ENCODE data around the gene TMEM263. TPM values are rescaled to one million over a fixed set of nuclear protein-coding genes. Genes with fewer than 3 reads are reported as not detected.

TMEM263 gene
- polyA plus RNA-seq, 1 of the 3 experiments (the other 2 are of a cell fraction): 16.9 TPM

- CTCF ChIA-PET: interaction anchor here (1.3 to 12.9 kb wide), 2 partner anchors 12 to 551 kb away, joined by 5 to 88 read pairs; partner anchors contain the start of gene POLR3B
- 73% methylated on average over 3 of the region's 3 CpGs for WGBS (ENCODE audit: low lambda C conversion rate)
- no peaks in the 10 kb centered on the region for H3K27me3 ChIP-seq (ENCODE audit: insufficient read depth)
Measured at GRCh38 chr12:106908561-106908960, 47.1 kb upstream of the TMEM263 start.

GRCh38 chr12:106910202-106910601 lies 45.5 kb upstream of the TMEM263 start:
- H3K4me2 ChIP-seq: no peak overlapping the region
- DNase-seq: no peak
- H3K4me3 ChIP-seq (ENCODE audit: low read depth in 2 of 2, low read length in 1 of 2): no peak overlapping the region
- no peaks in the 10 kb centered on the region for H3K4me1 ChIP-seq (ENCODE audit: control insufficient read depth in 1 of 2, insufficient read depth in 2 of 2, low read depth in 1 of 2, low read length in 1 of 2)
- no peaks in the 10 kb centered on the region for H3K9me3 ChIP-seq
- H3F3A ChIP-seq (replicated peaks; ENCODE audit: insufficient read depth): no peaks in the 10 kb centered on the region
- no peak overlapping the region for H3K27ac ChIP-seq (ENCODE audit: low read depth in 2 of 2, low read length in 1 of 2)
- WGBS (ENCODE audit: low lambda C conversion rate): 89% methylated on average over 1 of the region's 1 CpG
- no peaks in the 10 kb centered on the region for H3K79me2 ChIP-seq (ENCODE audit: insufficient read depth)
- no peaks in the 10 kb centered on the region for H4K20me1 ChIP-seq (ENCODE audit: insufficient read depth)
- no peaks in the 10 kb centered on the region for H3K27me3 ChIP-seq (ENCODE audit: insufficient read depth)
- H3K9ac ChIP-seq: no peak overlapping the region
- POLR2A ChIA-PET: no interaction called here
- no peaks in the 10 kb centered on the region for H3K36me3 ChIP-seq (replicated peaks in 1 of 2; ENCODE audit: control insufficient read depth in 1 of 2, insufficient read depth in 2 of 2, low read length in 1 of 2)
- H2AFZ ChIP-seq (ENCODE audit: low read depth): no peak overlapping the region
- CTCF ChIA-PET: interaction anchor here (12.9 kb wide), 1 partner anchor 10 kb away, joined by 88 read pairs; no protein-coding TSS in a partner anchor
- no peaks in the 10 kb centered on the region for H3K9me2 ChIP-seq
- TF ChIP-seq CTCF (IDR thresholded peaks at IDR 0.05): no peak
- no peak for TF ChIP-seq MAX (IDR thresholded peaks at IDR 0.05; ENCODE audit: low read depth)
- no peak for TF ChIP-seq CHD2 (IDR thresholded peaks at IDR 0.05; ENCODE audit: low read length, partially characterized antibody)
- TF ChIP-seq YY1 (IDR thresholded peaks at IDR 0.05; ENCODE audit: low read depth): no peak
- no peak for TF ChIP-seq NFIC (IDR thresholded peaks at IDR 0.05; ENCODE audit: borderline replicate concordance)
- TF ChIP-seq USF2 (IDR thresholded peaks at IDR 0.05; ENCODE audit: borderline replicate concordance, low read depth, low read length): no peak
- no peak for TF ChIP-seq USF1 (IDR thresholded peaks at IDR 0.05; ENCODE audit: borderline replicate concordance, low read depth)
- TF ChIP-seq RCOR1 (IDR thresholded peaks at IDR 0.05; ENCODE audit: low read length): no peak
- no peak for TF ChIP-seq MXI1 (IDR thresholded peaks at IDR 0.05; ENCODE audit: low read depth, low read length)
- no peak for TF ChIP-seq ZBTB33 (IDR thresholded peaks at IDR 0.05; ENCODE audit: borderline replicate concordance, low read depth)
- TF ChIP-seq ELF1 (IDR thresholded peaks at IDR 0.05): no peak

More at GRCh38 chr12:106908561-106908960, 47.1 kb upstream of the TMEM263 start:
- Histone ChIP-seq H3K79me2 (ENCODE audit: insufficient read depth) (no peaks in the 10 kb centered on the region), H3K4me2 (no peak overlapping the region), H3K9ac (no peak overlapping the region), H3K36me3 (replicated peaks in 1 of 2; ENCODE audit: control insufficient read depth in 1 of 2, insufficient read depth in 2 of 2, low read length in 1 of 2) (no peaks in the 10 kb centered on the region), H2AFZ (ENCODE audit: low read depth) (no peak overlapping the region), H3K9me2 (no peaks in the 10 kb centered on the region), H3K27ac (ENCODE audit: low read depth in 2 of 2, low read length in 1 of 2) (no peak overlapping the region), H3K9me3 (no peaks in the 10 kb centered on the region), H3F3A (replicated peaks; ENCODE audit: insufficient read depth) (no peaks in the 10 kb centered on the region), H3K4me3 (ENCODE audit: low read depth in 2 of 2, low read length in 1 of 2) (no peak overlapping the region), H3K4me1 (ENCODE audit: control insufficient read depth in 1 of 2, insufficient read depth in 2 of 2, low read depth in 1 of 2, low read length in 1 of 2) (no peaks in the 10 kb centered on the region), H4K20me1 (ENCODE audit: insufficient read depth) (no peaks in the 10 kb centered on the region)
- POLR2A ChIA-PET: no interaction called here
- no peak for DNase-seq
- TF ChIP-seq RFX5 (IDR thresholded peaks at IDR 0.05; ENCODE audit: low read length) (no peak), MEF2A (IDR thresholded peaks at IDR 0.05; ENCODE audit: borderline replicate concordance, low read depth) (no peak), SIN3A (IDR thresholded peaks at IDR 0.05; ENCODE audit: borderline replicate concordance, low read depth, low read length) (no peak), ZBTB33 (IDR thresholded peaks at IDR 0.05; ENCODE audit: borderline replicate concordance, low read depth) (no peak), GABPA (IDR thresholded peaks at IDR 0.05; ENCODE audit: low read depth) (no peak), EP300 (IDR thresholded peaks at IDR 0.05; ENCODE audit: borderline replicate concordance in 1 of 2, low read depth in 1 of 2, low read length in 1 of 2) (no peak), NRF1 (IDR thresholded peaks at IDR 0.05; ENCODE audit: low read depth, low read length) (no peak), NFIC (IDR thresholded peaks at IDR 0.05; ENCODE audit: borderline replicate concordance) (no peak), GATA2 (CRISPR knock-in tag; IDR thresholded peaks at IDR 0.05) (no peak), FOXJ3 (CRISPR knock-in tag; IDR thresholded peaks at IDR 0.05) (no peak)
